ENCODE results near the gene TAF3. TPM values are rescaled to one million over a fixed set of nuclear protein-coding genes. Genes with fewer than 3 reads are reported as not detected.
"Not testable (repeated sequence)": the region's sequence is repeated elsewhere in the genome, so short reads cannot be mapped to it uniquely, and the experiment has no call there.

The TAF3 gene, protein sequence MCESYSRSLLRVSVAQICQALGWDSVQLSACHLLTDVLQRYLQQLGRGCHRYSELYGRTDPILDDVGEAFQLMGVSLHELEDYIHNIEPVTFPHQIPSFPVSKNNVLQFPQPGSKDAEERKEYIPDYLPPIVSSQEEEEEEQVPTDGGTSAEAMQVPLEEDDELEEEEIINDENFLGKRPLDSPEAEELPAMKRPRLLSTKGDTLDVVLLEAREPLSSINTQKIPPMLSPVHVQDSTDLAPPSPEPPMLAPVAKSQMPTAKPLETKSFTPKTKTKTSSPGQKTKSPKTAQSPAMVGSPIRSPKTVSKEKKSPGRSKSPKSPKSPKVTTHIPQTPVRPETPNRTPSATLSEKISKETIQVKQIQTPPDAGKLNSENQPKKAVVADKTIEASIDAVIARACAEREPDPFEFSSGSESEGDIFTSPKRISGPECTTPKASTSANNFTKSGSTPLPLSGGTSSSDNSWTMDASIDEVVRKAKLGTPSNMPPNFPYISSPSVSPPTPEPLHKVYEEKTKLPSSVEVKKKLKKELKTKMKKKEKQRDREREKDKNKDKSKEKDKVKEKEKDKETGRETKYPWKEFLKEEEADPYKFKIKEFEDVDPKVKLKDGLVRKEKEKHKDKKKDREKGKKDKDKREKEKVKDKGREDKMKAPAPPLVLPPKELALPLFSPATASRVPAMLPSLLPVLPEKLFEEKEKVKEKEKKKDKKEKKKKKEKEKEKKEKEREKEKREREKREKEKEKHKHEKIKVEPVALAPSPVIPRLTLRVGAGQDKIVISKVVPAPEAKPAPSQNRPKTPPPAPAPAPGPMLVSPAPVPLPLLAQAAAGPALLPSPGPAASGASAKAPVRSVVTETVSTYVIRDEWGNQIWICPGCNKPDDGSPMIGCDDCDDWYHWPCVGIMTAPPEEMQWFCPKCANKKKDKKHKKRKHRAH
- 10.8 TPM for total RNA-seq
- long read RNA-seq, partial matches to known transcripts, result 33 of 41 reads
- long read RNA-seq, other reads (novel, unspliced or antisense), result 8 of 41 reads

DNA sequence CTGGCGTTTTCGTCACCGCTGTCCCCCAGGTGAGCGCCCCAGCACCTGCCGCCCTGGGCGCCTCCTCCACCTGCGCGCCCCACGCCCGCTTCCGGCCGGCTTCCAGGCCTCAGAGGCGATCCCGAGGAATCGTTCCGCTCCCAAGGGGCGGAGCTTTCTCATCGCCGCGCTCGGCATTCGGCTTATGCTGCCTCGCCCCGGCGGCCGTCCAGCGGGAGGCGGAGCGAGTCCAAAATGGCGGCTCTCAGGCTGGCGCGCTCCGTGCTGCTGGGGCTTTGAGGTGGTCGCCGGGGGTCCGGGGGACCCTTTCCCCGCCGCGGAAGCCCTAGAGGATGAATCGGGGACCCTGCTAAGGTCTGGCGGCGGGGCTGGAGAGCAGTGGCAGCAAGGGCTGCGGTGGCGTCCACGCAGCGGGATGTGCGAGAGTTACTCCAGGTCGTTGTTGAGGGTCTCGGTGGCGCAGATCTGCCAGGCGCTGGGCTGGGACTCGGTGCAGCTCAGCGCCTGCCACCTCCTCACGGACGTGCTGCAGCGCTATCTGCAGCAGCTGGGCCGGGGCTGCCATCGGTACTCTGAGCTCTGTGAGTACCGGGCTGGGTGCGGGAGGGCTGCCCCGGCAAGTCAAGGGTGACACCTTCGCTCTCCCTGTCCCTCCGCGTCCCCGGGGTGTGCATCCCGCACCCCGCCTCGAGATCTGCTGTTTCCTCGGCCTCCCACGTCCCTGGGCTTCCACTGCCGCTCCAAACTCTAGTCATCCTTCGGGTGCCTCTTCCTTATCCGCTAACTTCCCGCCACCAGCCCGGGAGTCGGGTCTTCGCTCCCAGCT lies at the start of gene TAF3:
TAF3 (plus strand) TSS at position 211 of the 826 bp plus-strand sequence; CDS start at position 416, 205 bp downstream.
- peak; percentile 98 for ATAC-seq
- H3K36me3 ChIP-seq, result peaks cover 28% of the 10 kb centered on the region
- peak; percentile 95 for DNase-seq
- peak within 1 kb of the TSS; percentile 99 for H3K4me3 ChIP-seq
- intact Hi-C loops (cut with DNase I), result no loop called here
- H3K4me1 ChIP-seq, result peaks cover 24% of the 10 kb centered on the region
- H3K27me3 ChIP-seq (ENCODE audit: low read depth), result no peaks in the 10 kb centered on the region
- H3K27ac ChIP-seq, result peak within 1 kb of the TSS; percentile 80
- no peak for TF ChIP-seq CTCF (IDR thresholded peaks at IDR 0.05)
- no peaks in the 10 kb centered on the region for H3K9me3 ChIP-seq

DNA sequence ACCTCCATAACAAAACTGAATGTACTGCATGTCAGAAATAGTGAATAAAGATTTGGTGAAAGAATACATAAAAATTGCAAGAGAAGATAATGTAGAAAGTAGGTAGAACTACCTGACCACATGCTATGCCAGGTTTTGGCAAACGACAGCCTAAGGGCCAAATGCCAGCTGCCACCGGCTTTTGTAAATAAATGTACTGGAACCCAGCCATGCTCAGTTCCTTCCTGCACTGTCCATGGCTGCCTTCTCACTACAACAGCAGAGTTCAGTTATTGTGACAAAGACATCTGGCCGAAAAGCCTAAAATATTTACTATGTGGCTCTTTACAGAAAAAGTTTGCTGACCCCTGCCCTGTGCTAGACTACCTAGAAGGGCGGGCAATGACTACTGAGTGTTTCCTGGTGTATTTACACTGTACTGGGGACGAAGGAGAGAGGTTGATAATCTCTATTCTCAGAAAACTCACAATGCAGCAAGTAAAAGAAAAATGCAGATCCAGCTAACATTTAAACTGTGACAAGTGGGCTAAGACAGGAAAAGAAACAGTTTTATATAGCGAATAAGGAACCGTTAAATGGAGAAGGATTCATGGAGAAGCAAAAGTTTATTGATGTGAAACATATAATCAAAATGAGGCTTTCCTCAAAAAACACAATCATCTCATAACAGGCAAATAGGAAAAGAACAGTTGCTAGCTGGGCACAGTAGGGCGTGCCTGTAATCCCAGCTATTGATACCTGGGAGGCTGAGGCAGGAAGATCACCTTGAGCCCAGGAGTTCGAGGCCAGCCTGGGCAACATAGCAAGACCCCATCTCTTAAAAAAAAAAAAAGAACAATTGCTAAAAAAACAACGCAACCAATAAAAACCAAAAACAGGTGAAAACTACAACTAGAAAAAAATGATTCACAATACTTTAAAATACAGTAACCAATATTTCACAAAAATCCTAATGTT lies 44.2 kb upstream of the TAF3 start:
- DNase-seq, result peak; percentile 64
- peak; percentile 61 to 71 for ATAC-seq

DNA sequence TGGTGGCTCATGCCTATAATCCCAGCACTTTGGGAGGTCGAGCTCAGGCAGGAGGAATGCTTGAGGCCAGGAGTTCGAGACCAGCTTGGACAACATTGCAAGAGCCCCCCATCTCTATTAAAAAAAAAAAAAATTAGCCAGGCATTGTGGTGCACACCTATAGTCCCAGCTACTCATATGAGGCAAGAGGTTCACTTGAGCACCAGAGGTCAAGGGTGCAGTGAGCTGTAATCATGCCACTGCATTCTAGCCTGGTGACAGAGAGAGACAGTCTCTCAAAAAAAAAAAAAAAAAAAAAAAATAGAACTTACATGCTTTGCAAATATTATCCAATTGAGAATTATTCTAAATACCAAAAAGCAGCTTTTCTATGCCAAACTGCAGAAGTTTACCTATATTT lies 41.5 kb upstream of the TAF3 start:
- H3K36me3 ChIP-seq, result peaks cover 93% of the 10 kb centered on the region
- no peak for TF ChIP-seq CTCF (IDR thresholded peaks at IDR 0.05)

More for the DNA sequence above, 44.2 kb upstream of the TAF3 start:
- Histone ChIP-seq H3K9me3 (no peaks in the 10 kb centered on the region), H3K4me1 (peaks cover 8% of the 10 kb centered on the region), H3K27me3 (ENCODE audit: low read depth) (no peaks in the 10 kb centered on the region), H3K27ac (no peak overlapping the region), H3K36me3 (peaks cover 96% of the 10 kb centered on the region), H3K4me3 (no peak overlapping the region)
- TF ChIP-seq CTCF (IDR thresholded peaks at IDR 0.05), result no peak
- intact Hi-C loops (cut with DNase I), result no loop called here

GRCh38 chr10:7782194-7782593 lies 36.1 kb upstream of the TAF3 start:
- intact Hi-C loops (cut with DNase I); H3K27me3 ChIP-seq (ENCODE audit: low read depth); DNase-seq; H3K4me3 ChIP-seq; H3K9me3 ChIP-seq; ATAC-seq; H3K27ac ChIP-seq: not testable (repeated sequence)
- Histone ChIP-seq H3K36me3 (peaks cover 41% of the 10 kb centered on the region), H3K4me1 (peaks cover 14% of the 10 kb centered on the region)

More for the DNA sequence above, 41.5 kb upstream of the TAF3 start:
- H3K27ac ChIP-seq, result no peak overlapping the region
- DNase-seq (no peak), ATAC-seq (no peak)
- peaks cover 8% of the 10 kb centered on the region for H3K4me1 ChIP-seq
- H3K27me3 ChIP-seq (ENCODE audit: low read depth), result no peaks in the 10 kb centered on the region
- intact Hi-C loops (cut with DNase I), result no loop called here
- H3K9me3 ChIP-seq, result no peaks in the 10 kb centered on the region
- no peak overlapping the region for H3K4me3 ChIP-seq

DNA sequence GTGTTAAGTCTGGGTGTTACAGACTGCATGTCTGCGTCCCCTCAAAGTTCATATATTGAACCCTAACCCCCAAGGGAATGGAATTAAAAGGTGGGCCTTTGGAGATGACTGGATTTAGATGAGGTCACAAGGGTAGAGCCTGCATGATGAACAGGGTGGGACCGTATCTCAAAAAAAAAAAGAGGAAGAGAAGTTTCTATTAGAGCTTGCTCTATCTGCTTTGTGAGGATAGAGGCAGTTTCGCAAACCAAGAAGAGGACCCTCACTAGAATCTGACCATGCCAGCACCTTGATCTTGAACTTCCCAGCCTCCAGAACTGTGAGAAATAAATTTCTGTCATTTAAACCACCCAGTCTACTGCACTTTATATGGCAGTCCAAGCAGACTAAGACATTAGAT lies 31.9 kb upstream of the TAF3 start:
- no peak for ATAC-seq
- intact Hi-C loops (cut with DNase I), result no loop called here
- Histone ChIP-seq H3K27ac (no peak overlapping the region), H3K4me3 (peak overlapping the region; percentile 97), H3K4me1 (peaks cover 37% of the 10 kb centered on the region), H3K9me3 (no peaks in the 10 kb centered on the region), H3K27me3 (ENCODE audit: low read depth) (no peaks in the 10 kb centered on the region), H3K36me3 (peaks cover 5% of the 10 kb centered on the region)
- no peak for TF ChIP-seq CTCF (IDR thresholded peaks at IDR 0.05)
- no peak for DNase-seq
